GM18526 (cell line): Measurements from ENCODE around the gene GALNT18.

Experiments used
- POLR2A ChIP-seq: IDR thresholded peaks from 3 replicates; pipeline ENCODE4 v1.6.1; 2011; ENCODE audit not compliant: insufficient read length; ENCODE audit errors: extremely low read depth

GALNT18 gene

GRCh38 chr11:11514246-11514645 lies 107.6 kb downstream of the GALNT18 start:
- TF ChIP-seq POLR2A = no peak

GRCh38 chr11:11513422-11513821 lies 108.4 kb downstream of the GALNT18 start:
- TF ChIP-seq POLR2A = no peak

- no peak for TF ChIP-seq POLR2A
Observed at GRCh38 chr11:11512929-11513328, 108.9 kb downstream of the GALNT18 start.

GRCh38 chr11:11512502-11512901 lies 109.3 kb downstream of the GALNT18 start:
- no peak for TF ChIP-seq POLR2A

- no peak for TF ChIP-seq POLR2A
Observed at GRCh38 chr11:11512090-11512489, 109.7 kb downstream of the GALNT18 start.

GRCh38 chr11:11510939-11511338 lies 110.9 kb downstream of the GALNT18 start:
- no peak for TF ChIP-seq POLR2A

- no peak for TF ChIP-seq POLR2A
Observed at GRCh38 chr11:11505692-11506091, 116.1 kb downstream of the GALNT18 start.

GRCh38 chr11:11505190-11505589 lies 116.6 kb downstream of the GALNT18 start:
- TF ChIP-seq POLR2A = no peak

GRCh38 chr11:11504071-11504470 lies 117.7 kb downstream of the GALNT18 start:
- TF ChIP-seq POLR2A = no peak

- no peak for TF ChIP-seq POLR2A
Observed at GRCh38 chr11:11502263-11502861, 119.4 kb downstream of the GALNT18 start.

GRCh38 chr11:11501546-11502262 lies 120.1 kb downstream of the GALNT18 start:
- TF ChIP-seq POLR2A = no peak

GRCh38 chr11:11500744-11501487 lies 120.9 kb downstream of the GALNT18 start:
- no peak for TF ChIP-seq POLR2A

GRCh38 chr11:11499300-11499699 lies 122.5 kb downstream of the GALNT18 start:
- TF ChIP-seq POLR2A = no peak

- no peak for TF ChIP-seq POLR2A
Observed at GRCh38 chr11:11498195-11498594, 123.6 kb downstream of the GALNT18 start.

- TF ChIP-seq POLR2A = no peak
Observed at GRCh38 chr11:11496879-11497278, 124.9 kb downstream of the GALNT18 start.

GRCh38 chr11:11494348-11494747 lies 127.5 kb downstream of the GALNT18 start:
- TF ChIP-seq POLR2A = no peak

GRCh38 chr11:11493698-11494097 lies 128.1 kb downstream of the GALNT18 start:
- TF ChIP-seq POLR2A = no peak

- TF ChIP-seq POLR2A = no peak
Observed at GRCh38 chr11:11491589-11491988, 130.2 kb downstream of the GALNT18 start.
